Keratinocyte (primary cell): Measurements from ENCODE around the gene TMCC1. TPM values are rescaled to one million over a fixed set of nuclear protein-coding genes. Genes with fewer than 3 reads are reported as not detected.

ENCODE experiments used
- DNase-seq: peaks from one replicate; pipeline ENCODE4 v3.0.0-alpha.2; 2011; ENCODE audit warnings: low read depth, missing footprints, low spot score
- FAIRE-seq: peaks from 2 replicates; lab custom pipeline; 2011; peaks lifted over from hg19 to GRCh38; lab: Jason Lieb, UNC
- H2AFZ ChIP-seq: 2 replicates; pipeline ENCODE4 v1.6.0; 2012; ENCODE audit warnings: low read length, control low read depth, inconsistent platforms; ENCODE audit not compliant: control insufficient read depth
- H3K27ac ChIP-seq: 2 replicates; pipeline ENCODE4 v1.5.1; 2011; ENCODE audit warnings: low read length; ENCODE audit not compliant: control insufficient read depth, insufficient read depth
- H3K27me3 ChIP-seq: 3 replicates; pipeline ENCODE4 v1.6.0; 2011; ENCODE audit warnings: low read length; ENCODE audit not compliant: control insufficient read depth, insufficient read depth; ENCODE audit errors: extremely low read depth
- H3K36me3 ChIP-seq, 2 experiments: 2 replicates in 1 of 2; 3 replicates in 1 of 2; pipeline ENCODE4 v1.5.1; 2011; ENCODE audit warnings: low read length in 2 of 2, mild to moderate bottlenecking in 1 of 2; ENCODE audit not compliant: control insufficient read depth in 2 of 2, insufficient read depth in 2 of 2; ENCODE audit errors: extremely low read depth in 1 of 2
- H3K4me1 ChIP-seq: 3 replicates; pipeline ENCODE4 v1.5.1; 2011; ENCODE audit warnings: low read length; ENCODE audit not compliant: control insufficient read depth, insufficient read depth; ENCODE audit errors: extremely low read depth
- H3K4me2 ChIP-seq: 3 replicates; pipeline ENCODE4 v1.6.0; 2011; ENCODE audit warnings: low read depth, low read length; ENCODE audit not compliant: control insufficient read depth, insufficient read depth; ENCODE audit errors: extremely low read depth
- H3K4me3 ChIP-seq, 3 experiments: fragments of 200-600 bp in 1 of 3; sonication (generic) in 1 of 3; 2 replicates in 2 of 3; 3 replicates in 1 of 3; pipeline ENCODE4 v1.5.1; 2011 to 2016; ENCODE audit warnings: low read length in 3 of 3, mild to moderate bottlenecking in 3 of 3, control low read depth in 2 of 3, inconsistent platforms in 1 of 3, low read depth in 1 of 3, mixed read lengths in 1 of 3, mixed run types in 1 of 3, moderate library complexity in 1 of 3; ENCODE audit not compliant: control insufficient read depth in 2 of 3, insufficient read depth in 2 of 3; ENCODE audit errors: extremely low read depth in 1 of 3
- H3K79me2 ChIP-seq: 2 replicates; pipeline ENCODE4 v1.6.0; 2012; ENCODE audit warnings: low read length; ENCODE audit not compliant: control insufficient read depth, insufficient read depth
- H3K9ac ChIP-seq: 3 replicates; pipeline ENCODE4 v1.6.0; 2011; ENCODE audit warnings: low read length; ENCODE audit not compliant: control insufficient read depth, insufficient read depth; ENCODE audit errors: extremely low read depth
- H3K9me1 ChIP-seq: 3 replicates; pipeline ENCODE4 v1.6.0; 2011; ENCODE audit warnings: low read length; ENCODE audit not compliant: control insufficient read depth, insufficient read depth; ENCODE audit errors: extremely low read depth
- H3K9me3 ChIP-seq: 2 replicates; pipeline ENCODE4 v1.5.1; 2012; ENCODE audit warnings: low read depth, low read length; ENCODE audit not compliant: control insufficient read depth
- H4K20me1 ChIP-seq: 3 replicates; pipeline ENCODE4 v1.6.0; 2011; ENCODE audit warnings: low read length; ENCODE audit not compliant: control insufficient read depth, insufficient read depth; ENCODE audit errors: extremely low read depth
- EZH2 ChIP-seq: IDR thresholded peaks from one replicate; pipeline ENCODE4 v1.6.1; 2012; ENCODE audit warnings: inconsistent platforms, mild to moderate bottlenecking, low read length, moderate library complexity
- dilution Hi-C: fragments of 300-500 bp; cut with MboI; formaldehyde crosslinking; loops from one replicate; pipeline ENCODE4 v1.7.0; 2020; ENCODE audit warnings: low sequenced_read_pairs; ENCODE audit not compliant: extremely low pct_ligation_motif_present
- polyA plus RNA-seq, 5 experiments: library from polyadenylated mRNA; depleted of rRNA in 3 of 5; stranded (reverse) in 3 of 5; stranded (forward) in 1 of 5; unstranded in 1 of 5; fragments of >200 nt; gene quantifications; 1 replicate in 1 of 5; 2 replicates in 3 of 5; 3 replicates in 1 of 5; pipeline versions ENCODE4 v1.2.1 to v1.2.3, GENCODE V29; 2011 to 2012; ENCODE audit warnings: missing spikeins in 2 of 5, low read depth in 1 of 5, low replicate concordance in 1 of 5
- TF ChIP-seq, protein P1 (sequence below), 3 experiments: IDR thresholded peaks in 1 of 3; conservative IDR thresholded peaks in 1 of 3; optimal IDR thresholded peaks in 1 of 3; 2 replicates in 2 of 3; 3 replicates in 1 of 3; pipeline versions ENCODE3 to v1.5.1; 2011; ENCODE audit warnings: low read length in 3 of 3, mild to moderate bottlenecking in 3 of 3, moderate library complexity in 2 of 3, control low read depth in 1 of 3, inconsistent platforms in 1 of 3; ENCODE audit not compliant: insufficient read depth in 2 of 3; ENCODE audit errors: extremely low read depth in 1 of 3

TMCC1 gene
- polyA plus RNA-seq, 1 donor (not counting 4 experiments of a cell fraction or from before 2014, with no cell fraction given): 27.7 TPM

DNA sequence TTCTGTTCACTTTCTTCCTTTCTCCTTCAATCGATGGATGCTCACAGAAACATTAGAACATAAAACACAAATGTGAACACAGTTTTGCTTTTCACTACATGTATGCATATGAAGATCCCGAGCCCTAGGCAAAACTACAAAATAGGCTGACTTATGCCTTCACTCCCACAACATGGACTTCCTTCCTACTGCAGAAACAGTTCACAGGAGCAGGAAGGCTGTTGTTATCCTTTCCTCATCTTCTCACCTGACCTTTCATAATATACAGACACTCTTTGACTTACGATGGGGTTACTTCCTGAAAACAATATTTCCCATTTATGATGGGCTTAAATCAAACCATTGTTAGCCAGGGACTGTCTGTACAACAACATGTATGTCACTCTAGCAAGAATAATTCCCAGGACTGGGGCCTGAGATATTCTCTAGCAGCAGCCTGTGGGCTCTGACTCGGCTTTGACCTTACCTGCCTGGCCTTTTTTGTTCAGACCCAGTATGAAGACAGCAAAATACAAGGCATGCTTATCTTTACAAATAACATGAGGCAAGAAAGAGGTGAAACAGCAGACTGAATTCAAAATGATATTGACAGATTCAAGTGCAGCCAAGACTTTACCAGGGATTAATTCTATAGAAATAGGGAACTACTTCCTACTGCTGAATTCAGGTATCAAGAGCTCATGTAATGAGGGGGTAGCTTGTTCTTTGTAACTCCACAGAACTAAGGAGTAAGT, 235.2 kb downstream of the TMCC1 start:
- H3K4me3 ChIP-seq: no peak overlapping the region
- no peaks in the 10 kb centered on the region for H4K20me1 ChIP-seq
- TF ChIP-seq, protein P1, sequence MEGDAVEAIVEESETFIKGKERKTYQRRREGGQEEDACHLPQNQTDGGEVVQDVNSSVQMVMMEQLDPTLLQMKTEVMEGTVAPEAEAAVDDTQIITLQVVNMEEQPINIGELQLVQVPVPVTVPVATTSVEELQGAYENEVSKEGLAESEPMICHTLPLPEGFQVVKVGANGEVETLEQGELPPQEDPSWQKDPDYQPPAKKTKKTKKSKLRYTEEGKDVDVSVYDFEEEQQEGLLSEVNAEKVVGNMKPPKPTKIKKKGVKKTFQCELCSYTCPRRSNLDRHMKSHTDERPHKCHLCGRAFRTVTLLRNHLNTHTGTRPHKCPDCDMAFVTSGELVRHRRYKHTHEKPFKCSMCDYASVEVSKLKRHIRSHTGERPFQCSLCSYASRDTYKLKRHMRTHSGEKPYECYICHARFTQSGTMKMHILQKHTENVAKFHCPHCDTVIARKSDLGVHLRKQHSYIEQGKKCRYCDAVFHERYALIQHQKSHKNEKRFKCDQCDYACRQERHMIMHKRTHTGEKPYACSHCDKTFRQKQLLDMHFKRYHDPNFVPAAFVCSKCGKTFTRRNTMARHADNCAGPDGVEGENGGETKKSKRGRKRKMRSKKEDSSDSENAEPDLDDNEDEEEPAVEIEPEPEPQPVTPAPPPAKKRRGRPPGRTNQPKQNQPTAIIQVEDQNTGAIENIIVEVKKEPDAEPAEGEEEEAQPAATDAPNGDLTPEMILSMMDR (optimal IDR thresholded peaks at IDR 0.05 in 1 of 3, IDR thresholded peaks at IDR 0.05 in 1 of 3, conservative IDR thresholded peaks at IDR 0.05 in 1 of 3; ENCODE audit: extremely low read depth in 1 of 3, insufficient read depth in 2 of 3, low read length in 3 of 3): no peak
- no peak for DNase-seq
- H3K4me2 ChIP-seq: peak overlapping the region; percentile 28
- dilution Hi-C loops: no loop called here
- no peak overlapping the region for H2AFZ ChIP-seq
- peak overlapping the region; percentile 62 for H3K27ac ChIP-seq
- no peak overlapping the region for H3K9ac ChIP-seq
- peaks cover 79% of the 10 kb centered on the region for H3K79me2 ChIP-seq
- peaks cover 8 to 9% of the 10 kb centered on the region in 2 experiments for H3K36me3 ChIP-seq
- FAIRE-seq: no peak
- H3K4me1 ChIP-seq: peaks cover 43% of the 10 kb centered on the region
- H3K27me3 ChIP-seq: no peaks in the 10 kb centered on the region
- no peaks in the 10 kb centered on the region for H3K9me3 ChIP-seq
- no peaks in the 10 kb centered on the region for H3K9me1 ChIP-seq

DNA sequence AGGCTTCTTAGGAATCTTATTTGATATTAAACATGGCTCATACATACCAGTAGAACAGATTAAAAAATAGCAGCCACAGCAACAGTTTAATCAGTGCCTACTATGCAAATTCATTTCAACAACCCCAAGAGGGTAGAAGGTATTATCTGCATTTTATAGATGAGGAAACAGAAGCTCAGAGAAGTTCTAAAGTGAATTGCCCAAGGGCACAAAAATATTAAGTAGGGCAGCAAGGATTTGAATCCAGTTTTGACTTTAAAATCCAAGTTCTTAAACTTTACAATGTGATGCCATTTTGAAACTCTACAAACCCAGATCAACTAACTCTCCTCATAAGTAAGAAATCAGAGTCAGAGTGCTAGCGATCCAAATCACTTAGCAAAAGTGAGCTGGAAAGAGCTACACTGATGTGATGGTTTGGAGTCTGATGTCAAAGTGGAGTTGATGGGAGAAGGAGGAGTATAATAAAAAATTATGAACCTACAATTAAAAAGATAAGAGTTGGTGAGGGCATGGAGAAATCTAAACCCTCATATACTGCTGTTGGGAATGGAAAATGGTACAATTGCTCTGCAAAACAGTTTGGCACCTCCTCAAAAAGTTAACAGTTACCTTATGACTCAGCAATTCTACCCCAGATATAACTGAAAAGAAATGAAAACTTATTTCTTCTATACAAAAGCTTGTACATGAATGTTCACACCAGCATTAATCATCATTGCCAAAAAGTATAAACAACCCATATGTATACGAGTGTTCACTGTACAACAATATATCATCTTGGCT, 236.1 kb downstream of the TMCC1 start:
- no peak overlapping the region for H3K9ac ChIP-seq
- H4K20me1 ChIP-seq: no peaks in the 10 kb centered on the region
- H3K27ac ChIP-seq: peak overlapping the region; percentile 62
- no peaks in the 10 kb centered on the region for H3K9me1 ChIP-seq
- H2AFZ ChIP-seq: no peak overlapping the region
- peak overlapping the region; percentile 7 for H3K4me2 ChIP-seq
- dilution Hi-C loops: no loop called here
- H3K4me1 ChIP-seq: peaks cover 39% of the 10 kb centered on the region
- peaks cover 73% of the 10 kb centered on the region for H3K79me2 ChIP-seq
- no peaks in the 10 kb centered on the region for H3K9me3 ChIP-seq
- no peaks in the 10 kb centered on the region for H3K27me3 ChIP-seq
- no peak for FAIRE-seq
- peaks cover 8 to 9% of the 10 kb centered on the region in 2 experiments for H3K36me3 ChIP-seq
- no peak for DNase-seq
- TF ChIP-seq EZH2: no peak
- TF ChIP-seq, protein P1 (optimal IDR thresholded peaks at IDR 0.05 in 1 of 3, IDR thresholded peaks at IDR 0.05 in 1 of 3, conservative IDR thresholded peaks at IDR 0.05 in 1 of 3; ENCODE audit: extremely low read depth in 1 of 3, insufficient read depth in 2 of 3, low read length in 3 of 3): no peak
- no peak overlapping the region for H3K4me3 ChIP-seq
